HepG2 (cell line): ENCODE measurements around the gene EMC9. TPM values are rescaled to one million over a fixed set of nuclear protein-coding genes. Genes with fewer than 3 reads are reported as not detected.

ENCODE experiments used
- ASH2L ChIP-seq: fragments of 300-600, 200-600 bp; sonication (generic); IDR thresholded peaks from 2 replicates; pipeline ENCODE4 v1.7.0; 2017; ENCODE audit warnings: low read depth, mild to moderate bottlenecking, moderate library complexity, mixed read lengths, low read length; ENCODE audit not compliant: insufficient read length
- KDM5A ChIP-seq: fragments of 200-600 bp; sonication (generic); IDR thresholded peaks from 2 replicates; pipeline ENCODE4 v1.7.0; 2018; ENCODE audit warnings: antibody characterized with exemption, mild to moderate bottlenecking, low read length, borderline replicate concordance
- KLF16 ChIP-seq, 2 experiments: sonication (generic) in 1 of 2; formaldehyde crosslinking in 1 of 2; IDR thresholded peaks; 2 replicates each; pipeline versions ENCODE4 v1.6.1 to v1.8.0; 2016 to 2023; ENCODE audit warnings: missing genetic modification reagents in 2 of 2, missing compliant biosample characterization in 1 of 2
- PCBP1 ChIP-seq: fragments of 200-400 bp; formaldehyde crosslinking; IDR thresholded peaks from 2 replicates; pipeline ENCODE4 v1.6.1; 2017; ENCODE audit warnings: mild to moderate bottlenecking, low read depth, low read length, borderline replicate concordance
- SMAD1 ChIP-seq: sonication (generic); formaldehyde crosslinking; IDR thresholded peaks from 2 replicates; pipeline ENCODE4 v1.4.0; 2020; ENCODE audit warnings: missing genetic modification reagents, low read depth, mild to moderate bottlenecking, borderline replicate concordance
- SMAD3 ChIP-seq: sonication (generic); formaldehyde crosslinking; IDR thresholded peaks from 2 replicates; pipeline ENCODE4 v1.4.0; 2020; ENCODE audit warnings: missing genetic modification reagents
- ZNF337 ChIP-seq: sonication (generic); formaldehyde crosslinking; IDR thresholded peaks from 2 replicates; pipeline ENCODE4 v1.5.1; 2020; ENCODE audit warnings: missing genetic modification reagents, low read depth, mild to moderate bottlenecking, borderline replicate concordance
- ZNF441 ChIP-seq: sonication (generic); formaldehyde crosslinking; IDR thresholded peaks from 2 replicates; pipeline ENCODE4 v1.7.0; 2021; ENCODE audit warnings: missing genetic modification reagents, borderline replicate concordance
- ZNF547 ChIP-seq: sonication (generic); formaldehyde crosslinking; IDR thresholded peaks from 2 replicates; pipeline ENCODE4 v1.5.1; 2020; ENCODE audit warnings: mild to moderate bottlenecking, missing genetic modification reagents
- ZNF724P ChIP-seq: sonication (generic); formaldehyde crosslinking; IDR thresholded peaks from 2 replicates; pipeline ENCODE4 v1.8.0; 2022; ENCODE audit warnings: missing genetic modification reagents, borderline replicate concordance
- ZNF780A ChIP-seq: sonication (generic); formaldehyde crosslinking; IDR thresholded peaks from 2 replicates; pipeline ENCODE4 v1.8.0; 2022; ENCODE audit warnings: mild to moderate bottlenecking, missing genetic modification reagents, moderate library complexity
- ZNF792 ChIP-seq: IDR thresholded peaks from 2 replicates; pipeline ENCODE4 v1.6.1; 2016
- ZNF883 ChIP-seq: sonication (generic); formaldehyde crosslinking; IDR thresholded peaks from 2 replicates; pipeline ENCODE4 v1.5.1; 2020; ENCODE audit warnings: mild to moderate bottlenecking, missing genetic modification reagents; ENCODE audit errors: not compliant biosample characterization
- ZSCAN21 ChIP-seq: sonication (generic); formaldehyde crosslinking; IDR thresholded peaks from 2 replicates; pipeline ENCODE4 v1.8.0; 2022; ENCODE audit warnings: mild to moderate bottlenecking, missing genetic modification reagents, moderate library complexity, borderline replicate concordance
- polyA plus RNA-seq, 8 experiments: library from polyadenylated mRNA; depleted of rRNA in 3 of 8; stranded (reverse) in 7 of 8; unstranded in 1 of 8; fragments of >200 nt; fragmentation: Illumina TruSeq in 4 of 8; extraction: Trizol in 4 of 8; gene quantifications; 2 replicates each; pipeline versions ENCODE4 v1.2.1 to v1.2.3, GENCODE V29; 2011 to 2016; ENCODE audit warnings: low read depth in 4 of 8, missing spikeins in 1 of 8, mixed read lengths in 1 of 8; ENCODE audit not compliant: insufficient read depth in 1 of 8
- total RNA-seq, 5 experiments: library from RNA; depleted of rRNA; stranded (reverse); fragments of >200 nt; fragmentation: Illumina TruSeq; extraction: Trizol; gene quantifications; 2 replicates each; pipeline ENCODE4 v1.2.3, GENCODE V29; 2016; ENCODE audit warnings: low read depth in 1 of 5
- TF ChIP-seq, protein P1 (sequence below): sonication (generic); formaldehyde crosslinking; IDR thresholded peaks from 2 replicates; pipeline ENCODE4 v1.9.0; 2022; ENCODE audit warnings: low read depth, missing genetic modification reagents
- TF ChIP-seq, protein P2 (sequence below): sonication (generic); formaldehyde crosslinking; IDR thresholded peaks from 2 replicates; pipeline ENCODE4 v1.4.0; 2020; ENCODE audit warnings: mild to moderate bottlenecking, missing genetic modification reagents

Gene EMC9
- total and polyA plus RNA-seq, 2 of the 13 experiments (the other 11 are each of a cell fraction or from before 2014, with no cell fraction given) = 60.5 to 78.7 TPM

DNA sequence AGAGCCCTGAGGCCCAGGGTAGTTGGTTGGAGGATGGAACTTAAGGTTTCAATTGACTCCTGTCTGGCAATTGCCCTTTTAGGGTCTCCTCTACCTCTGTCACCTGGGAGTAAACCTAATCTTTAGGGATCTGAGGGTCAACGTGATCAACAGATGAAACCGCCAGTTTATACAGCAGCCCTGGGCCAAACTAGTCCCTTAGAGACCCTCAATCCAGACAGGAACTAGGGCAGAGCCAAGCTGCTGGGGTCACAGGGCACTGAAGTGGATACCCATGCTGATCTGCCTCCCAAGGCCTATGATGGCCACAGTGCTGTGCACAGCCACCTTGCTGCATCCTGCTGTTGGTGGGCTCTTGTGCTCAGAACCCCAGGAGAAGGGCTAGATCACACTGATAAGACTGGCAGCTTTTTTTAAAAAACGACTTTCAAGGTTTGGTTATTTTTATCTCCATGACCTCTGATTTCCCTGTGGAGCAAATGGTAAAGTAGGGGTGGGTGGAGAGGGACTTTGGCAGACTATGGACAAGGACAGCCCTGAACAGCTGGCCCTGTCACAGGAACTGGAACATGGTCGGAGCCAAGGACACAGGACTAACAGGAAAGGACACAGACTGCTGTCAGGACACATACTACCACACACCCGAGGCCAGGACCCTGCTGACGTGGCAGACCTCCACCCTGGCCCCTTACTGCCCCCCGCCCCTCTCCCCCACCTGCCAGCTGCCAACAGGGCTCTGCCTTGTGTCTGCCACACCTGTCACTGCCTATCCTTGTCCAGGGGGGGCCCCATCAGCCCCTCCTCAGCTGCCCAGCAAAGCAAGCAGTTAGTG, 10.5 kb downstream of the EMC9 start (continued):
- peak; percentile 87; the same call in 1 of the 2 replicates for TF ChIP-seq ZNF724P (CRISPR knock-in tag)
- 0 out of 4 replicates have a peak, but pooled peaks of 1 of the 2 experiments have one; percentile 10 for TF ChIP-seq KLF16 (CRISPR knock-in tag; IDR thresholded peaks at IDR 0.05)
- peak; percentile 70; the same call in 1 of the 2 replicates for TF ChIP-seq ZNF792 (CRISPR knock-in tag)
- TF ChIP-seq ZNF547 (CRISPR knock-in tag) = peak; percentile 62
- peak; percentile 32 for TF ChIP-seq ASH2L
- TF ChIP-seq SMAD3 = no peak
- TF ChIP-seq ZNF337 = peak; percentile 39; the same call in 1 of the 2 replicates
- no peak for TF ChIP-seq KDM5A
- TF ChIP-seq, protein P1, sequence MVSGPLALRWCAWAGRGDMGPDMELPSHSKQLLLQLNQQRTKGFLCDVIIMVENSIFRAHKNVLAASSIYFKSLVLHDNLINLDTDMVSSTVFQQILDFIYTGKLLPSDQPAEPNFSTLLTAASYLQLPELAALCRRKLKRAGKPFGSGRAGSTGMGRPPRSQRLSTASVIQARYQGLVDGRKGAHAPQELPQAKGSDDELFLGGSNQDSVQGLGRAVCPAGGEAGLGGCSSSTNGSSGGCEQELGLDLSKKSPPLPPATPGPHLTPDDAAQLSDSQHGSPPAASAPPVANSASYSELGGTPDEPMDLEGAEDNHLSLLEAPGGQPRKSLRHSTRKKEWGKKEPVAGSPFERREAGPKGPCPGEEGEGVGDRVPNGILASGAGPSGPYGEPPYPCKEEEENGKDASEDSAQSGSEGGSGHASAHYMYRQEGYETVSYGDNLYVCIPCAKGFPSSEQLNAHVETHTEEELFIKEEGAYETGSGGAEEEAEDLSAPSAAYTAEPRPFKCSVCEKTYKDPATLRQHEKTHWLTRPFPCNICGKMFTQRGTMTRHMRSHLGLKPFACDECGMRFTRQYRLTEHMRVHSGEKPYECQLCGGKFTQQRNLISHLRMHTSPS (CRISPR knock-in tag) = peak; percentile 64
- 0 out of 2 replicates have a peak, but pooled peaks have one; percentile 34 for TF ChIP-seq PCBP1
- TF ChIP-seq SMAD1 (CRISPR knock-in tag) = peak; percentile 32; the same call in 1 of the 2 replicates
- TF ChIP-seq ZNF883 (CRISPR knock-in tag) = peak; percentile 58
- TF ChIP-seq ZSCAN21 (CRISPR knock-in tag) = peak; percentile 64; the same call in 1 of the 2 replicates
- TF ChIP-seq, protein P2, sequence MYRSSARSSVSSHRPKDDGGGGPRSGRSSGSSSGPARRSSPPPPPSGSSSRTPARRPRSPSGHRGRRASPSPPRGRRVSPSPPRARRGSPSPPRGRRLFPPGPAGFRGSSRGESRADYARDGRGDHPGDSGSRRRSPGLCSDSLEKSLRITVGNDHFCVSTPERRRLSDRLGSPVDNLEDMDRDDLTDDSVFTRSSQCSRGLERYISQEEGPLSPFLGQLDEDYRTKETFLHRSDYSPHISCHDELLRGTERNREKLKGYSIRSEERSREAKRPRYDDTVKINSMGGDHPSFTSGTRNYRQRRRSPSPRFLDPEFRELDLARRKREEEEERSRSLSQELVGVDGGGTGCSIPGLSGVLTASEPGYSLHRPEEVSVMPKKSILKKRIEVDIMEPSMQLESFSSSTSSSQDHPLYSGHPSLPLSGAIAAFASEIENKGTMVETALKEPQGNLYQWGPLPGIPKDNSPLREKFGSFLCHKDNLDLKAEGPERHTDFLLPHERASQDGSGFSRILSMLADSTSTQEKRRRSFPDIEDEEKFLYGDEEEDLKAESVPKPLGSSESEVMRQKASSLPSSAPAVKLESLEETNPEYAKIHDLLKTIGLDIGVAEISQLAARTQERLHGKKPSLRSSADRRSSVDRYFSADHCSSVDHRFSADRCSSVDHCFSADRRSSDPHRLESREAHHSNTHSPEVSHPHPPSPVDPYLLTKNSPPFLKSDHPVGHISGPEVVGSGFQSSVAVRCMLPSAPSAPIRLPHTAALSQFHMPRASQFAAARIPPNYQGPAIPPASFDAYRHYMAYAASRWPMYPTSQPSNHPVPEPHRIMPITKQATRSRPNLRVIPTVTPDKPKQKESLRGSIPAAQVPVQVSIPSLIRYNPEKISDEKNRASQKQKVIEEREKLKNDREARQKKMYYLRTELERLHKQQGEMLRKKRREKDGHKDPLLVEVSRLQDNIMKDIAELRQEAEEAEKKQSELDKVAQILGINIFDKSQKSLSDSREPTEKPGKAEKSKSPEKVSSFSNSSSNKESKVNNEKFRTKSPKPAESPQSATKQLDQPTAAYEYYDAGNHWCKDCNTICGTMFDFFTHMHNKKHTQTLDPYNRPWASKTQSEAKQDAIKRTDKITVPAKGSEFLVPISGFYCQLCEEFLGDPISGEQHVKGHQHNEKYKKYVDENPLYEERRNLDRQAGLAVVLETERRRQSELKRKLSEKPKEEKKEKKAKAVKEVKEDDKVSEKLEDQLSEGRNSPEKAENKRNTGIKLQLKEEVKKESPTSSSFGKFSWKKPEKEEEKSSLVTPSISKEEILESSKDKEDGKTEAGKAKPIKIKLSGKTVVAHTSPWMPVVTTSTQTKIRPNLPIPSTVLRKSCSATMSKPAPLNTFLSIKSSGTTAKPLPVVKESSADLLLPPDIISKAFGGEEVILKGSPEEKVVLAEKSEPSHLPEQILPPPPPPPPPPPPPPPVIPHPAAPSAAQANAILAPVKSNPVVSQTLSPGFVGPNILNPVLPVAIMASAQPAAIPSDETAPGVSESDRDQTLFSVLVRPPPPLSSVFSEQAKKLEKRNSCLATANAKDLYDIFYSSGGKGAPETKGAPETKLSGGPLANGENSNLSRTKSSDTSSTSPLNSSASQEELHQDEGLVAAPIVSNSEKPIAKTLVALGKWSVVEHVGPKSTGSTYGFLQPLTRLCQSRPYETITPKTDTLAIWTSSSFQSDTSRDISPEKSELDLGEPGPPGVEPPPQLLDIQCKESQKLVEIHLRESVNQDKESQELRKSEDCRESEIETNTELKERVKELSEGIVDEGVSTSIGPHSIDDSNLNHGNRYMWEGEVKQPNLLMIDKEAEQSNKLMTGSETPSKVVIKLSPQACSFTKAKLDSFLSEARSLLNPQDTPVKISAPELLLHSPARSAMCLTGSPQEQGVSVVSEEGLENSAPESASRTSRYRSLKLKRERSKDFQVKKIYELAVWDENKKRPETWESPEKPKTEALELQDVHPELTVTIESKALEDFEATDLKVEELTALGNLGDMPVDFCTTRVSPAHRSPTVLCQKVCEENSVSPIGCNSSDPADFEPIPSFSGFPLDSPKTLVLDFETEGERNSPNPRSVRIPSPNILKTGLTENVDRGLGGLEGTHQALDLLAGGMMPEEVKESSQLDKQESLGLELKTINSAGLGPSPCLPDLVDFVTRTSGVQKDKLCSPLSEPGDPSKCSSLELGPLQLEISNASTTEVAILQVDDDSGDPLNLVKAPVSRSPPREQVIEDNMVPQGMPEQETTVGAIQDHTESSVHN (CRISPR knock-in tag) = 0 out of 2 replicates have a peak, but pooled peaks have one; percentile 19
- no peak for TF ChIP-seq ZNF780A
- peak; percentile 82 for TF ChIP-seq ZNF441 (CRISPR knock-in tag)
